K562 (cell line): Measurements from ENCODE around the gene RPAP2. TPM values are rescaled to one million over a fixed set of nuclear protein-coding genes. Genes with fewer than 3 reads are reported as not detected.
A peak's percentile ranks its signal among the peaks of the same experiment; 100 is the strongest.

Experiments used
- ARID2 ChIP-seq: fragments of 450-650 bp; IDR thresholded peaks from 2 replicates; pipeline ENCODE4 v1.6.1; 2017; ENCODE audit warnings: antibody characterized with exemption, mild to moderate bottlenecking
- ASH1L ChIP-seq: fragments of 450-650 bp; IDR thresholded peaks from 2 replicates; pipeline ENCODE4 v1.6.1; 2018; ENCODE audit warnings: borderline replicate concordance, mild to moderate bottlenecking, low read depth; ENCODE audit not compliant: partially characterized antibody
- CBX3 ChIP-seq, 2 experiments: IDR thresholded peaks; 1 replicate in 1 of 2; 2 replicates in 1 of 2; pipeline ENCODE4 v1.6.1; 2012; ENCODE audit warnings: inconsistent platforms in 2 of 2, low read length in 2 of 2, borderline replicate concordance in 1 of 2, control low read depth in 1 of 2
- DEAF1 ChIP-seq: fragments of 450-650 bp; formaldehyde crosslinking; IDR thresholded peaks from 2 replicates; pipeline ENCODE4 v1.4.0; 2020; ENCODE audit warnings: mild to moderate bottlenecking, moderate library complexity
- DPF2 ChIP-seq: fragments of 450-650 bp; IDR thresholded peaks from 2 replicates; pipeline ENCODE4 v1.6.1; 2016
- HMG20B ChIP-seq: fragments of 250-450 bp; sonication (Bioruptor Pico); IDR thresholded peaks from 2 replicates; pipeline ENCODE4 v1.5.0; 2021; ENCODE audit warnings: mild to moderate bottlenecking
- MAZ ChIP-seq, 2 experiments: fragments of 450-650 bp in 1 of 2; sonication (generic) in 1 of 2; formaldehyde crosslinking; IDR thresholded peaks in 1 of 2; conservative IDR thresholded peaks in 1 of 2; 2 replicates each; pipeline versions ENCODE4 v1.4.0 to v1.5.0; 2020; ENCODE audit warnings: mild to moderate bottlenecking in 1 of 2, missing genetic modification reagents in 1 of 2
- MCM7 ChIP-seq, 2 experiments: fragments of 450-650 bp; IDR thresholded peaks; 2 replicates each; pipeline ENCODE4 v1.6.1; 2016 to 2018
- MLLT1 ChIP-seq, 2 experiments: fragments of 450-650 bp; IDR thresholded peaks; 2 replicates each; pipeline ENCODE4 v1.6.1; 2016
- NRF1 ChIP-seq, 2 experiments: fragments of 450-650 bp; IDR thresholded peaks in 1 of 2; conservative IDR thresholded peaks in 1 of 2; 2 replicates each; pipeline ENCODE4 v1.6.1; 2014; ENCODE audit warnings: mild to moderate bottlenecking in 2 of 2
- SRSF9 ChIP-seq: fragments of 200-400 bp; formaldehyde crosslinking; IDR thresholded peaks from 2 replicates; pipeline ENCODE4 v1.6.1; 2017; ENCODE audit warnings: low read depth, low read length, borderline replicate concordance
- ZFP30 ChIP-seq: fragments of 250-450 bp; sonication (Bioruptor Pico); IDR thresholded peaks from 2 replicates; pipeline ENCODE4 v1.8.0; 2022; ENCODE audit warnings: moderate library complexity, mild to moderate bottlenecking, inconsistent platforms, borderline replicate concordance
- ZNF57 ChIP-seq: fragments of 450-650 bp; formaldehyde crosslinking; IDR thresholded peaks from 2 replicates; pipeline ENCODE4 v1.4.0; 2020; ENCODE audit warnings: mild to moderate bottlenecking, moderate library complexity
- ZNF609 ChIP-seq: sonication (generic); formaldehyde crosslinking; IDR thresholded peaks from 2 replicates; pipeline ENCODE4 v1.8.1; 2023; ENCODE audit warnings: missing genetic modification reagents, mild to moderate bottlenecking, borderline replicate concordance
- polyA plus RNA-seq, 8 experiments: library from polyadenylated mRNA; depleted of rRNA in 4 of 8; stranded (reverse) in 5 of 8; unstranded in 3 of 8; fragments of >200 nt; fragmentation: Nextera tagmentation in 2 of 8; fragmentation: Illumina TruSeq in 1 of 8; extraction: Ambion mirVana in 2 of 8; extraction: Trizol in 1 of 8; gene quantifications; 2 replicates each; pipeline versions ENCODE4 v1.2.1 to v1.2.3, GENCODE V29; 2011 to 2014; ENCODE audit warnings: inconsistent platforms in 1 of 8, missing spikeins in 1 of 8
- total RNA-seq, 7 experiments: library from RNA; depleted of rRNA in 6 of 7; stranded (reverse); fragments of >200 nt in 6 of 7; fragmentation: Illumina TruSeq in 2 of 7; extraction: Trizol in 2 of 7; gene quantifications; 2 replicates each; pipeline versions ENCODE4 v1.2.1 to v1.2.3, GENCODE V29; 2011 to 2021; ENCODE audit warnings: low replicate concordance in 1 of 7
- TF ChIP-seq, protein P1 (sequence below): fragments of 250-450 bp; sonication (Bioruptor Pico); IDR thresholded peaks from 2 replicates; pipeline ENCODE4 v1.4.0; 2020; ENCODE audit warnings: mild to moderate bottlenecking

Gene RPAP2
- total and polyA plus RNA-seq, 9 of the 15 experiments (the other 6 are each of a cell fraction or from before 2014, with no cell fraction given): 6.2 to 41.7 (median 28.7) TPM

DNA sequence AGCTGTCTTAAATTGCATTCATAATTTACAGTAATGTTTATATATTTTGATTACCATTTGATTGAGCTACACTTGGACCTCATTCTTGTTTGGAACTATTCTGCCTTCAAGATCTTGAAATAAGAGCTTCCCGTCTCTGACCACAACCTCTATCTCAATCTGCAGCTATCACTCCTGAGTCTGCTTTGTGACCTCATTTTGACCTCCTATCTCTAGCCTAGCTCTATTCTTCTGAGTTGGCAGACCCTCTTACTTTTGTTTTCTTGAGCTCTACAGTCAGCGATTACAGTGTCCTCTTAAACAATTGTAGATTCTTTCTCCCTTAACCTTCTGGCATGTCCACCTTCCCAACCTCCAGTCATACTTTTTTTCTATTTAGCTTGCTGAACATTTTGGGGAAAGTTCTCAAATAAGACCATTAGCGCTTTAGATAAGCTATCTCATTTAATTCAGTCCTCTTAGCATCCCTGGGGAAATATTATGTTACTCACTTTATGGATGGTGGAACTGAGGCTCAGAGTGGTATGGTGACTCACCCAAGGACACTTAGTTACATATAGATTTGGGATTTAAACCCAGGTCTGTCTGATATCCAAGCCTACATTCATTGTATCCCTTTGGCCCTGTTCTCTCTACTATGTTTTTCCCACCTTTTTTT, 19.1 kb downstream of the RPAP2 start (continued):
- peak in 1 of 2 experiments; percentile 94; a peak in 2 of 4 replicates for TF ChIP-seq MLLT1 (IDR thresholded peaks at IDR 0.05)
- TF ChIP-seq ZNF609 (CRISPR knock-in tag): no peak
- TF ChIP-seq SRSF9: no peak
- TF ChIP-seq MCM7 (IDR thresholded peaks at IDR 0.05): no peak
- no peak for TF ChIP-seq ZNF57
- TF ChIP-seq DPF2: peak; percentile 92
- no peak for TF ChIP-seq ZFP30 (CRISPR knock-in tag)
- TF ChIP-seq ARID2: no peak
- 0 out of 4 replicates have a peak, but pooled peaks of 1 of the 2 experiments have one; percentile 19 for TF ChIP-seq NRF1 (conservative IDR thresholded peaks at IDR 0.05 in 1 of 2, IDR thresholded peaks at IDR 0.05 in 1 of 2)
- 0 out of 3 replicates have a peak, but pooled peaks of 1 of the 2 experiments have one; percentile 30 for TF ChIP-seq CBX3 (IDR thresholded peaks at IDR 0.05; ENCODE audit: borderline replicate concordance in 1 of 2, low read length in 2 of 2)
- TF ChIP-seq DEAF1 (CRISPR knock-in tag): no peak
- no peak for TF ChIP-seq ASH1L
- no peak for TF ChIP-seq MAZ (CRISPR knock-in tag; conservative IDR thresholded peaks at IDR 0.05 in 1 of 2, IDR thresholded peaks at IDR 0.05 in 1 of 2)
- TF ChIP-seq, protein P1, sequence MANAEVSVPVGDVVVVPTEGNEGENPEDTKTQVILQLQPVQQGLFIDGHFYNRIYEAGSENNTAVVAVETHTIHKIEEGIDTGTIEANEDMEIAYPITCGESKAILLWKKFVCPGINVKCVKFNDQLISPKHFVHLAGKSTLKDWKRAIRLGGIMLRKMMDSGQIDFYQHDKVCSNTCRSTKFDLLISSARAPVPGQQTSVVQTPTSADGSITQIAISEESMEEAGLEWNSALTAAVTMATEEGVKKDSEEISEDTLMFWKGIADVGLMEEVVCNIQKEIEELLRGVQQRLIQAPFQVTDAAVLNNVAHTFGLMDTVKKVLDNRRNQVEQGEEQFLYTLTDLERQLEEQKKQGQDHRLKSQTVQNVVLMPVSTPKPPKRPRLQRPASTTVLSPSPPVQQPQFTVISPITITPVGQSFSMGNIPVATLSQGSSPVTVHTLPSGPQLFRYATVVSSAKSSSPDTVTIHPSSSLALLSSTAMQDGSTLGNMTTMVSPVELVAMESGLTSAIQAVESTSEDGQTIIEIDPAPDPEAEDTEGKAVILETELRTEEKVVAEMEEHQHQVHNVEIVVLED (CRISPR knock-in tag): no peak
- TF ChIP-seq HMG20B: no peak
